Measurements from ENCODE around the gene PARP16. TPM values are rescaled to one million over a fixed set of nuclear protein-coding genes. Genes with fewer than 3 reads are reported as not detected.

Gene PARP16
- total RNA-seq, 4 donors from 2014 or later = 5.6 to 11.0 (median 7.5) TPM

- ATAC-seq (ENCODE audit: low FRiP score) = no peak
- TF ChIP-seq CTCF (IDR thresholded peaks at IDR 0.05) = no peak
- DNase-seq (ENCODE audit: low spot score) = no peak
Measured at GRCh38 chr15:65310431-65311137, 23.9 kb upstream of the PARP16 start.

GRCh38 chr15:65309882-65310418 lies 23.3 kb upstream of the PARP16 start:
- ATAC-seq (ENCODE audit: low FRiP score) = no peak
- TF ChIP-seq CTCF (IDR thresholded peaks at IDR 0.05) = no peak
- DNase-seq (ENCODE audit: low spot score) = no peak

- TF ChIP-seq CTCF (IDR thresholded peaks at IDR 0.05) = no peak
- DNase-seq (ENCODE audit: low spot score) (no peak), ATAC-seq (ENCODE audit: low FRiP score) (no peak)
Measured at GRCh38 chr15:65307978-65308377, 21.3 kb upstream of the PARP16 start.

- no peak for TF ChIP-seq CTCF (IDR thresholded peaks at IDR 0.05)
- DNase-seq (ENCODE audit: low spot score) = no peak
Measured at GRCh38 chr15:65306551-65306950, 19.9 kb upstream of the PARP16 start.

GRCh38 chr15:65305776-65306175 lies 19.1 kb upstream of the PARP16 start:
- TF ChIP-seq CTCF (IDR thresholded peaks at IDR 0.05) = no peak
- no peak for DNase-seq (ENCODE audit: low spot score)
- no peak for ATAC-seq (ENCODE audit: low FRiP score)

More at GRCh38 chr15:65306551-65306950, 19.9 kb upstream of the PARP16 start:
- ATAC-seq (ENCODE audit: low FRiP score) = no peak

- DNase-seq (ENCODE audit: low spot score) (no peak), ATAC-seq (ENCODE audit: low FRiP score) (peak; percentile 13)
- TF ChIP-seq CTCF (IDR thresholded peaks at IDR 0.05) = no peak
Measured at GRCh38 chr15:65305150-65305758, 18.6 kb upstream of the PARP16 start.

Data from omental fat pad (tissue), 4 donors.